Neural progenitor cell (in vitro differentiated cells): ENCODE measurements around the gene TMEM185A. TPM values are rescaled to one million over a fixed set of nuclear protein-coding genes. Genes with fewer than 3 reads are reported as not detected.

Source experiments
- DNase-seq: peaks from one replicate; pipeline ENCODE4 v3.0.0-alpha.2; 2016; ENCODE audit warnings: low spot score
- H2AFZ ChIP-seq: fragments of 200-600 bp; sonication (generic); replicated peaks from 2 replicates; pipeline ENCODE4 v1.6.1; 2016; ENCODE audit warnings: antibody characterized with exemption
- H3F3A ChIP-seq: fragments of 200-600 bp; sonication (generic); 2 replicates; pipeline ENCODE4 v1.6.1; 2016; ENCODE audit warnings: antibody characterized with exemption, low read depth
- H3K27ac ChIP-seq: fragments of 200-600 bp; sonication (generic); 2 replicates; pipeline ENCODE4 v1.5.1; 2016; ENCODE audit warnings: mild to moderate bottlenecking
- H3K27me3 ChIP-seq: fragments of 200-600 bp; sonication (generic); 2 replicates; pipeline ENCODE4 v1.6.1; 2016; ENCODE audit warnings: mild to moderate bottlenecking, moderate library complexity
- H3K36me3 ChIP-seq: fragments of 200-600 bp; sonication (generic); 2 replicates; pipeline ENCODE4 v1.5.1; 2016
- H3K4me1 ChIP-seq: fragments of 200-600 bp; sonication (generic); 2 replicates; pipeline ENCODE4 v1.6.1; 2016; ENCODE audit warnings: mixed run types
- H3K4me2 ChIP-seq: fragments of 200-600 bp; sonication (generic); 2 replicates; pipeline ENCODE4 v1.6.1; 2016
- H3K4me3 ChIP-seq: fragments of 200-600 bp; sonication (generic); 2 replicates; pipeline ENCODE4 v1.5.1; 2016
- H3K79me2 ChIP-seq: fragments of 200-600 bp; sonication (generic); 2 replicates; pipeline ENCODE4 v1.6.1; 2016; ENCODE audit warnings: low read depth
- H3K9ac ChIP-seq: fragments of 200-600 bp; sonication (generic); 2 replicates; pipeline ENCODE4 v1.6.1; 2016
- H3K9me3 ChIP-seq: fragments of 200-600 bp; sonication (generic); 2 replicates; pipeline ENCODE4 v1.5.1; 2016; ENCODE audit warnings: low read depth
- H4K20me1 ChIP-seq: fragments of 200-600 bp; sonication (generic); 2 replicates; pipeline ENCODE4 v1.6.1; 2016; ENCODE audit warnings: low read depth
- H3K27ac Mint-ChIP-seq: 3 replicates; pipeline ENCODE4 v1.8.0; 2021; ENCODE audit warnings: mixed read lengths
- H3K27me3 Mint-ChIP-seq: 2 replicates; pipeline ENCODE4 v1.8.0; 2022; ENCODE audit warnings: low read depth, mild to moderate bottlenecking, inconsistent platforms, moderate library complexity, mixed read lengths; ENCODE audit not compliant: insufficient read depth
- H3K36me3 Mint-ChIP-seq: 3 replicates; pipeline ENCODE4 v1.8.0; 2021; ENCODE audit warnings: mixed read lengths
- H3K4me1 Mint-ChIP-seq: 3 replicates; pipeline ENCODE4 v1.8.0; 2021; ENCODE audit warnings: mixed read lengths
- H3K4me3 Mint-ChIP-seq: 3 replicates; pipeline ENCODE4 v1.8.0; 2021; ENCODE audit warnings: mild to moderate bottlenecking, moderate library complexity, mixed read lengths
- H3K9me3 Mint-ChIP-seq: 3 replicates; pipeline ENCODE4 v1.8.0; 2020; ENCODE audit warnings: mixed read lengths
- CTCF ChIP-seq: fragments of 200-600 bp; sonication (generic); IDR thresholded peaks from 2 replicates; pipeline ENCODE4 v1.5.1; 2017; ENCODE audit warnings: antibody characterized with exemption, mild to moderate bottlenecking
- EZH2 ChIP-seq: fragments of 200-600 bp; sonication (generic); IDR thresholded peaks from 2 replicates; pipeline ENCODE4 v1.6.1; 2017; ENCODE audit warnings: antibody characterized with exemption, mild to moderate bottlenecking, moderate library complexity
- EZH2phosphoT487 ChIP-seq: fragments of 200-600 bp; sonication (generic); IDR thresholded peaks from 2 replicates; pipeline ENCODE4 v1.6.1; 2017; ENCODE audit warnings: antibody characterized with exemption
- total RNA-seq: library from RNA; depleted of rRNA; stranded (reverse); fragments of >200 nt; gene quantifications from 2 replicates; pipeline ENCODE4 v1.2.3, GENCODE V29; 2015; ENCODE audit warnings: low replicate concordance

Gene TMEM185A
- total RNA-seq, 1 donor from 2014 or later = 16.3 TPM

GRCh38 chrX:149639568-149639967, 8.0 kb upstream of the TMEM185A start:
- peaks cover 4% of the 10 kb centered on the region for H3K27me3 ChIP-seq
- H3K4me3 ChIP-seq = no peak overlapping the region
- H3K27ac ChIP-seq = no peak overlapping the region
- no peaks in the 10 kb centered on the region for H3K36me3 ChIP-seq
- H3F3A ChIP-seq = no peaks in the 10 kb centered on the region
- H4K20me1 ChIP-seq = no peaks in the 10 kb centered on the region
- no peaks in the 10 kb centered on the region for H3K79me2 ChIP-seq
- Mint-ChIP-seq H3K4me1 (no peaks in the 10 kb centered on the region), H3K36me3 (no peaks in the 10 kb centered on the region), H3K27me3 (peaks cover 5% of the 10 kb centered on the region), H3K9me3 (peaks cover 2% of the 10 kb centered on the region), H3K4me3 (no peak overlapping the region), H3K27ac (no peak overlapping the region)
- TF ChIP-seq EZH2 = no peak
- TF ChIP-seq EZH2phosphoT487 = no peak
- TF ChIP-seq CTCF = no peak
- H3K9ac ChIP-seq = no peak overlapping the region
- H3K9me3 ChIP-seq = no peaks in the 10 kb centered on the region
- no peaks in the 10 kb centered on the region for H3K4me1 ChIP-seq
- H3K4me2 ChIP-seq = no peak overlapping the region
- no peak for DNase-seq
- no peak overlapping the region for H2AFZ ChIP-seq

GRCh38 chrX:149638860-149639259, 7.3 kb upstream of the TMEM185A start:
- H3K9me3 ChIP-seq = no peaks in the 10 kb centered on the region
- H3K79me2 ChIP-seq = no peaks in the 10 kb centered on the region
- no peaks in the 10 kb centered on the region for H3K4me1 ChIP-seq
- H3F3A ChIP-seq = no peaks in the 10 kb centered on the region
- H3K27me3 Mint-ChIP-seq = peaks cover 5% of the 10 kb centered on the region
- no peak overlapping the region for H3K27ac ChIP-seq
- H3K27ac Mint-ChIP-seq = no peak overlapping the region
- no peaks in the 10 kb centered on the region for H3K36me3 Mint-ChIP-seq
- H2AFZ ChIP-seq = no peak overlapping the region
- TF ChIP-seq EZH2 (no peak), CTCF (no peak), EZH2phosphoT487 (no peak)
- H4K20me1 ChIP-seq = no peaks in the 10 kb centered on the region
- peaks cover 8% of the 10 kb centered on the region for H3K27me3 ChIP-seq
- no peaks in the 10 kb centered on the region for H3K4me1 Mint-ChIP-seq
- H3K4me2 ChIP-seq = no peak overlapping the region
- no peaks in the 10 kb centered on the region for H3K36me3 ChIP-seq
- H3K9ac ChIP-seq = no peak overlapping the region
- no peak overlapping the region for H3K4me3 Mint-ChIP-seq
- H3K9me3 Mint-ChIP-seq = peaks cover 5% of the 10 kb centered on the region
- no peak for DNase-seq
- no peak overlapping the region for H3K4me3 ChIP-seq

- Histone ChIP-seq H3K9me3 (no peaks in the 10 kb centered on the region), H3K27me3 (peaks cover 30% of the 10 kb centered on the region), H3K9ac (no peak overlapping the region), H4K20me1 (peaks cover 14% of the 10 kb centered on the region), H3K79me2 (peaks cover 20% of the 10 kb centered on the region), H3K36me3 (no peaks in the 10 kb centered on the region), H3K27ac (no peak overlapping the region), H3K4me2 (no peak overlapping the region), H2AFZ (no peak overlapping the region), H3K4me1 (no peaks in the 10 kb centered on the region), H3F3A (no peaks in the 10 kb centered on the region), H3K4me3 (no peak overlapping the region)
- TF ChIP-seq EZH2 (no peak), EZH2phosphoT487 (no peak), CTCF (no peak)
- DNase-seq = no peak
- Mint-ChIP-seq H3K4me3 (no peak overlapping the region), H3K27ac (no peak overlapping the region), H3K36me3 (no peaks in the 10 kb centered on the region), H3K27me3 (peaks cover 7% of the 10 kb centered on the region), H3K4me1 (peaks cover 13% of the 10 kb centered on the region), H3K9me3 (peaks cover 13% of the 10 kb centered on the region)
These were observed 1.9 kb upstream of the TMEM185A start for GRCh38 chrX:149633511-149633910.
